A673 (cell line): Measurements from ENCODE around the gene CTIF.

Experiments used
- CTCF ChIP-seq: fragments of 300-800, 200-600 bp; sonication (generic); conservative IDR thresholded peaks from 2 replicates; pipeline ENCODE4 v1.5.1; 2017; ENCODE audit warnings: low read depth, mild to moderate bottlenecking, antibody characterized with exemption, low read length, moderate library complexity, mixed read lengths
- EZH2 ChIP-seq: fragments of 200-600 bp; sonication (generic); IDR thresholded peaks from 2 replicates; pipeline ENCODE4 v1.6.1; 2017; ENCODE audit warnings: borderline replicate concordance, low read depth, mild to moderate bottlenecking, mixed read lengths, antibody characterized with exemption, low read length; ENCODE audit not compliant: poor library complexity, severe bottlenecking

GRCh38 chr18:48728204-48728833 is 189.5 kb downstream of the CTIF start:
- TF ChIP-seq CTCF: no peak
- no peak for TF ChIP-seq EZH2
